T-helper 2 cell (primary cell): ENCODE results near the gene KRT15.

Experiments used
- DNase-seq, 5 experiments: peaks; one replicate each; pipeline versions ENCODE4 v3.0.0 to v3.0.0-alpha.2; 2012 to 2022
- total RNA-seq, 2 donors: gene quantifications; one replicate each; lab custom pipeline; 2026; lab: John Stamatoyannopoulos, UW

Gene KRT15
- 0 reads per million in 2 donors for total RNA-seq

DNA sequence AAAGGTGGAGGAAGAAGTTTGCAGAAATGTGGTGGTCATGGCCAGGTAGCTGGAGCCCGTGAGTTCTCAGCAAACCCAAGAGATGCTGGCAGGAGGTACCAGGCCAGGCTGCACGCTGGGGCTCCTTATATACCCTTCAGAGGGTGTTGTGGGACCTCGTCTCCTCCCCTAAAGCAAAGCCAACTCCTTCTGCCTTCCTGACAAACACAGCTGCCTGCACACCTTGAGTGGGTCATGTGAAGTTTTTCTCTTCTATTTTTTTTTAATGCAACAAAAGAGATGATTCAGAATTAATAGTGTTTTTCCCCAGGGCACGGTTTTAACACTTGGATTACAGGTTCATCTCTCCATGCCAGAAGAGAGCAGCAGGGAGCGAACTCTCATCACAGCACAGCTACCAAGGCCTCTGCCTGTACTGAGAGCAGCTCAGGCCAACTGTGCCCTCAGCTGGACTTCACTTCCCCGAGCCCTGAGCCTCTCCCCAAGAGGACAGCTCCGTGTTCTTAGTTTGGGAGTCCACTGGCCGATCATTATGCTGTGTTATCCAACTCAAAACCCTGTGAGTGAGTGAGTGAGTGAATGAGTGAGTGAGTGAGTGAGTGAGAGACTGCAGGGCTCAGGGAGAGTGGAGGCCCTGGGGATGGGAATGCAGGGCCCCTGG, at the start of gene KRT15:
Gene KRT15, minus strand, starts transcription at position 102 of the 661 bp plus-strand sequence. Its CDS starts 63 bp downstream, at position 39.
- DNase-seq: no peak

DNA sequence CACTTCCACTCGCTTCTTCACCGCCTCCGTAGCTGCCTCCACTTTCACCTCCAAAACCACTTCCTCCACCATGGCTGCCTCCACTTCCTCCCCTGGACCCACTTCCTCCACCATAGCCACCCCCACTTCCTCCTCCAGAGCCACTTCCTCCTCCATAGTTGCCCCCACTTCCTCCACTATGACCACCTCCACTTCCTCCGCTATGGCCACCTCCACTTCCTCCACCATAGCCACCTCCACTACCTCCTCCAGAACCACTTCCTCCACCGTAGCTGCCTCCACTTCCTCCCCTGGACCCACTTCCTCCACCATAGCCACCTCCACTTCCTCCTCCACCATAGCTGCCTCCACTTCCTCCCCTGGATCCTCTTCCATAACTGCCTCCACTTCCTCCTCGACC, 48.6 kb upstream of the KRT15 start:
- DNase-seq: peak in 2 of 5 experiments; percentile 8 to 65

GRCh38 chr17:41565338-41565737, 46.6 kb upstream of the KRT15 start:
- DNase-seq: no peak

- DNase-seq: no peak
Observed at GRCh38 chr17:41563607-41564170, 45.0 kb upstream of the KRT15 start.

DNA sequence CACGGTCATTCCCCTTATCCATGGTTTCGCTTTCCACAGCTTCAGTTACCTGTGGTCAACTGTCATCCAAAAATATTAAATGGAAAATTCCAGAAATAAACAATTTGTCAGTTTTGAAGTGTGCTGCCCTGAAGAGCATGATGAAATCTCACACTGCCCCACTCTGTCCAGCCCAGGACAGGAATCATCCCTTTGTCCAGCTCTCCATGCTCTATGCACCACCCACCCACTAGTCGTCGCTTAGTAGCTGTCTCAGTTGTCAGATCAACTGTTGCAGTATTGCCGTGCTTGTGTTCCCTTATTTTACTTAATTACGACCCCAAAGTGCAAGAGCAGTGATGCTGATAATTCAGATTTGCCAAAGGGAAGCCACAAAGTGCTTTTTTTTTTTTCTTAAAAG, 42.9 kb upstream of the KRT15 start:
- DNase-seq: no peak

DNA sequence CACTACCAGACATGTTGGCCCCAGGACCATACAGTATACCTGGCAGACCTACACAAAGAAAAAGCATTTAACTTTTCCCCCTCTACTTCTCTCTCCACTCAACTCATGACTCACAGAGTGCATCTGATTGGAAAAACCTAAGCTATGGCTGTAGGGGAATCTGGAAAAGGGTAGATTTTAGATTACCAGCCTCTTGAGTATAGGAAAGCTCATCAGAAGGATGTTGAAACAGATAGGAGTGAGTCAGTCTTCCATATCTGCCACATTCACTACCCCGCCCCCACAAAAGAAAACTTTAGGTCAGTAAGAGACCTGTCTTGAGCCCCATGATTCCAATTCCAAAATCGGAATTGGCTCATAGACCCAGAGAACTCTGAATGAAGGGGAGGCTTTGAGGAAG, 40.9 kb upstream of the KRT15 start:
- no peak for DNase-seq

DNA sequence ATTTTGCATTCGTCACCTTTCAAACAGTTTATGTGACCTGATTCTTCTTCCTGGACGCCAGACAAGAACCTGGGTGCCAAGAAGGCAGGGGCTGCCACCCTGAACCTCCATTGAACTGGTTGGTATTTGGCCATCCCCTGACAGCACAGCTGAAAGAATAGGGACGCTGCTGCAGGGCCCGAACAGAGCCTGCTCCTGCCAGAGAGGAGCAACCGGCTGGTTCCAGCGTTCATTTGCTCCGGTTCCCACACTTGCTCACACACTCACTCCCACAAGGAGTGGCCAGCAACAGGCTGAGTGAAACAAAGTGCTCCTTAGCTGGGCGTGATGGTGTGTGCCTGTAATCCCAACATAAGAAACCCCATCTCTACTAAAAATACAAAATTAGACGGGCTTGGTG, 38.2 kb upstream of the KRT15 start:
- no peak for DNase-seq

DNA sequence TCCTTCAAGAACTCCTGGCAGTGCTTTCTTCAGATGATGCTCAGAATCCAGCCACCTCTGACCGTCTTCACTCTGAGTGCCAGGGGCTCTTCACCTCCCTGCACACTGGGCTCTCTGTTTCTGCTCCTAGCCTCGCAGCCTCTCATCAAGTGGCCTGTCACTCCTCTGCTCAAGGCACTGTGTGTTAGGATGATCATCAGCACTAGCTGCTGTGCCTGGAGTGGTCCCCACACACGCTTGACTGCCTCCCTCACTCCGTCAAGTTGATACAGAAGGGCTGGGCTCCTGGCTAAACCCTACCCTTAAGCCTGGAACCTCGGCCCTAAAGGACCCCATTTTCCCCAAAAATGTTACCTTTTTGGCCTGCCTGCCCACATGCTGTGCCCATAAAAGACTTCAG, 37.6 kb upstream of the KRT15 start:
- DNase-seq: no peak

DNA sequence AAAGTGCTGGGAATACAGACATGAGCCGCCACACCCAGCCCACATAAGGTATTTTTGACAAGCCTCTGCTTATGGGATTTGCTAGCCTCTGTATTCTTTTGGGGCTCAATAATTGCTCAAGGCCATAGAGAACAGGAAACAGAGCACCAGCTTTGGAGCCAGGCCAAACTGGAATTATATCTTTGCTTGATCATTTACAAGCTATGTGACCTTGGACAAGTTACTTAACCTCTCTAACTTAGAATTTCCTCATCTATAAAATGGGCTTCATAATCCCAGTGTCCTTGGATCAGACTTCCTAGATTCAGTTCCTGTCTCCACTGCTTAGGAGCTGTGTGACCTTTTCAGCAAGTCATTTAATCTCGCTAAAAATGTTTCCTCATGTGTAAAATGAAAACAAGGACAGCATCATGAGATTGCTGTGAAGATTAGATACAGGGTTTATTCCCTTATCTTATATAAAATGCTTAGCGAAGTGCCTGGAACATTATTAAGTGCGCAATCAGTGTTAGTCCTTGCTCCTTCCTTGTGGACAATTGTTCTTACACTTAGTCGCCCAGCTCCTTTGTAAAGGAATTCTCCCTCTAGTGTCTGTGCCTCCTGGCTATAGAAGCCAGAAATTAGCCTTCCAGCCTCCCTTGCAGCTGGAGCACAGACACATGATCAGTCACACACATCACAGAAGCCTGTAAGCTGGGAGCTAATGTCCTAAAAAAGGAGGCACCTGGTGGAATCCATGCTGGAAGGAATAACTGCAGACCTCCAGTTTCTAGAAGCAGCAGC, 36.6 kb upstream of the KRT15 start:
- no peak for DNase-seq

DNA sequence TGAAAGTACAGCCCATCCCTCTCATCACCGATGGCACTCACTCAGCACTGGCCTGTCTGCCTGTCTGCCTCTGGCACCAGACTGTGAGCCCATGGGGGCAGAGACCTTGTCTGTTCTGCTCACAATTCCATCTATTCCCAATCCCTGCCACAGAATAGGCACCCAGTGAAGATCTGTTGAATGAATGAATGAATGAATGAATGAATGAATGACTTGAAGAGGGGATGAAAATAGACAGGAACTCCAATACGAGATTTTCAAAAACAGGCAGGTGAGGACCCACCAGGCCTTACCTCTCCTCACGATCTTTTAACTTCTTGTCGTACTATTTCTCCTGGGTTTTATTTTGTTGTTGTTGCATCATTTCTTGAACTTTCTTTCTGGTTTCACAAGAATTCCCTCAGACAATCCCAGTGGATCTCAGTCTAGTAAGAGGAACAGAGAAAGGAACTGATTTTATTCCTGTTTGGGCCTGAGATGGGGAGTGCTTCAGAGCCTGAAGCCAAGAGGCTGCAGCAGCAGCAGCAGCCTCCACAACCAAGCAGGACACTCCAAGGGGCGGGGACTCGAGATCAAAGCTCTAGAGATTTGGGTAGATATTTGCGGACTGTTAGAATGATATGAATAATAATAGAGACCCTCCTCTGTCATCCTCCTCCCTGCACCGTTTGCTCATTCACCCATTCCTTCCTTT, 35.4 kb upstream of the KRT15 start:
- DNase-seq: no peak

DNA sequence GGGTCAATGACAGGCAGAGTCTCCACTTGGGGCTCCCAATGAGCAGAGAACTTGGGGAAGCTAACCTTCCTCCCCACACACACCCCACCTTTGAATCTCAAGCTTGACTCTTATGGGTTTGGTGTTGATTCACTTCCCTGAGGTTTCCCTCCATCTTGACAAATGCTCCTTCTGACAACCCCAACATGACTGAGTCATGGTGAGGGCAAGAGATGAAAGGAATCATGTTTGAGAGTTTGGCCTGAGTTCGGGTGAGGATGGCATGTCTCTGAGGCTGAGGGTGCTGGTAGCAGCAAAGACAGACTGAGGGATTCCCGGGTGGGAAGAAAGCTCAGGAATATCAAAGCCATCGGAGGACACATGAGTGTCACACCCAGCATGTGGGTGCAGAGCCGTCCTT, 34.5 kb upstream of the KRT15 start:
- no peak for DNase-seq

GRCh38 chr17:41552455-41552854, 33.8 kb upstream of the KRT15 start:
- DNase-seq: no peak

GRCh38 chr17:41551365-41551764, 32.7 kb upstream of the KRT15 start:
- no peak for DNase-seq

DNA sequence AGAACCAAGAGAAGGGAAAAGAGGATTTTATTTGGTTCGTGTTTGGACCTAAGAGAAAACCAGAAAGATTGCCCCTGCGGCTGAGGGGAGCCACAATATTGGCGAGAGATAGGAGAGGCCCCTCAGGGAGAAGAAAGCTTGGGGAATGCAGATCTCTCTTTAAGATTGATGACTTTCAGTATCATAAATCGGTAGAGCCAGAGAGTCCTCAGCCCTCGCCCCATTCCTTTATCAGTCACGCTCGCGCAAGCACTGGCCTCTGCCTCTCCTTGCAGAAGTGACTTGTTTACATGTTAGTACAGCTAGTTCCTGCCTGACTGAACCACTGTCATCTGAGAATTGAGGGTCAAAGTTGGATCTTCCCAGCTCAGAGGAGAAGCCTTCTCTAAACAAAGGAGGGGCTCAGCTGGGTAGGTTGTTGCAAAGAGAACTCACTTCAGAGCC, 30.9 kb upstream of the KRT15 start:
- no peak for DNase-seq

DNA sequence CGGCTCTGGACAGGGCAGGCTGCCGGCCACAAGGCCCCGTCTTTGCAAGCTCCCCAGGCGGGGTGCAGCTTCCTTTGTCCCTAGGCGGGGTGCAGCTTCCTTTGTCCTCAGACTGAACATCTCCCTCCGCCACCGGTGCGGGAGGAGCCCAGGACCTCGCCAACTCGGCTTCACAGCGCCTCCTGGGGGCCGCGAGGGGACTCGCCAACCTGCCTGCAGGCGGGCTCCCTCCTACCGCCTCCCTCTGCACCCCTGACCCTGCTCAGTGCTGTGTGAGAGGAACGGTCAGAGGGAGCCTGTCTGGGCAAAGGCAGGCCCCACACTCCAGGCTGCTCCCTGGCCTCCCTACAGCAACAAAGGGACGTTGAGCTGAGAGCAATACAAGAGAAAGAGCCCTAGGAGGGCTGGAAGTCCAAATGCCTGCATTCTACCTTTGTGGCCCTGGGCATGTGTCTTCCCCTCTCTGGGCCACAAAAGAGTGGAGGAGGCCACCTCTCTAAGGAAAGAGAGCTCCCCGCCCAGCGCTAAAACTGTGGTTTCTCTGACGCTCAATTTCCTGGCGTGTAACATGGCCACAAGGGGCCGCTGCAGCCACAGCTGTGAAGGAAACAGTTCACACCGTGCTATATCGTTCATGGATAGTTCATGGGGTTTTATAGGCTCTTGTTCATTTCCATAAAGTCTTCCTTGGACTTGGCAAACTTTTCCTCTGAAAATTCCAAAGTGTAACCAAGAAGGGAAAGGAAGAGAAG, 30.3 kb upstream of the KRT15 start:
- DNase-seq: peak; percentile 58 to 85 (median 74)

DNA sequence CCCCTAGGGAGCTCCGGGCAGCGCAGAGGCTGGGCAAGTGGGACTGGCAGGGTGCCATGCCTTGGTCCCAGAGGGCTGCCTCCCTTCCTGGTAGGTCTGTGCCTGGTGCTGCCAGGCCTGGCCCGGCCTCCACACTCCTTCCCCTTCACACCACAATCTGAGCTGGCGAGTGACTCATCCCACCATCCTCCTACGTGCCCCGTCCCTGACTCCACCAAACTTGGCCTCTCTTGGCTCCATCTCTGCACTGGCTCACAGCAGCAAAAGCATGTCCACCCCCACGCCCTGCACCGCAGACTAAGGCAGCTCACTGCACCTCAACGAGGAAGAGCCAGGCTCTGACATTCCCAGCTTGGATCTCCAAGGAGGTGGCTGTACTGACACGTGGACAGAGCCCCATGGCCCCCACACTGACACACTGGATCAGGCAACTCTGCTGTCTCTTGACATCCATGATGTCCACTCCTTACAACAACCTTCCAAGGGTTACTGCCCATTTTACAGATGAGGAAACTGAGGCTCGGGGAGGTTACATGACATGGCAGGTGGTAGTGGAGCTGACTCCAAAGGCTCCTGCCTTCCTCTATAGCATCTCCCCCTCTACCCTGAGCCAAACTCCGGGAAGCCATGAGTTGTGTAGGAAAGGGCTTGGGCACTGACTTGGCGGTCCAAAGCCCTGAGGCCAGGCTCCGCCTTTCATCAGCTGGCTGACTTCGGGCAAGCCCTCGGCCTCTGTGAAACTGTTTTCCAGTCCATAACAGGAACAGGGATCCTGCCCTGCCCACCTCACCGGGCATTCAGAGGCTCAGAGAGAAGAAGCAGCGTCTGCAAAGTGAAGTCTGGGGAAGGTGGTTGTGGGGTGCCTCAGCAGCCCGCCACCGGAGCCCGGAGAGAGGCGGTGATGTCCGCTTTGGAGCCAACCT, 29.5 kb upstream of the KRT15 start:
- peak in 2 of 5 experiments; percentile 24 to 51 for DNase-seq

DNA sequence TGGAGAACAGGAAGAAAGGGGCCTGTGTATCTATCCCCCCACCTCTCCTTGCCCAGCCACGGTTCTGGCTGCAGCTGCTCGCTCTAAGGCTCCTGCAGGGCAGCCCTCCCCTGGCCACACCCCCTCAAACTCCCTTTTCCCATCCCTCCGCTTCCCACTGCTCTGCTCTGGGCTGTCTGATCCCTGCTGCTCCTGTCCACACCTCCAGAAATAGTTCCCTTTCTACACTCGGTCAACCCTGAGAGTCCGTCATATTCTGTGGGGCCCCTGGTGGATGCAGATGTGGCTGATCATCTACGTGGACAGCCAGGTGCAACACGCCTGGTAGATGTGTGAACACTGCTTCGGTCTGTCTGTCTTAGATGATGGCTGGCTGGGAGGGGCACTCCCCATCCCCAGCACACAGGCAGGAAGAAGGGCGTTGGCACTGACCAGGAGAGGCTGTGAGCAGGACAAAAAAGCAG, 28.7 kb upstream of the KRT15 start:
- DNase-seq: no peak

- no peak for DNase-seq
Observed at GRCh38 chr17:41546819-41547218, 28.1 kb upstream of the KRT15 start.

GRCh38 chr17:41545829-41546410, 27.2 kb upstream of the KRT15 start:
- no peak for DNase-seq

GRCh38 chr17:41544935-41545334, 26.2 kb upstream of the KRT15 start:
- DNase-seq: no peak

- no peak for DNase-seq
Observed at GRCh38 chr17:41544491-41544892, 25.8 kb upstream of the KRT15 start.
